GM19463 (cell line): ENCODE measurements around the gene CYP2W1.

ENCODE experiments used
- ATAC-seq: cut with Tn5 transposase; IDR thresholded peaks from one replicate; pipeline ENCODE4 v1.9.1; 2021; ENCODE audit warnings: mild to moderate bottlenecking, moderate library complexity; ENCODE audit not compliant: unreplicated experiment

CYP2W1 gene

DNA sequence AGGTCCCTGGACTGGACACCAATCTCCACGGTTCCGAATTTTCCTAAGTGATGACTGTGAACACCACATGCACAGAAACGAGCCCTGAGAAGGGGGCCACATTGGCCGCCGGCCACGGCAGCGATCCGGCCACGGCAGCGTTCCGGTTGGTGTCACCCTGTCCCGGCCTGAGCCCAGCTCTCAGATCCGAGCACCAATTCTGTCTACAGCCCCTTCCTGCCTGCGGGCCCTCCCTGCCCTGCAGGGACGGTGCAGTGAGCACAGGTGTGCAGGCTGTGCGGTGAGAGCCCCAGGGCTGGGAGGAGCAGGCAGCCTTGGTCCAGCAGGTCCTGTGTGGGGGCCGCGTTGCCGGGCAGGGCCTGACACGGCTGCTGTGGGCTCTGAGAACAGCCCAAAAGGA lies 31.7 kb downstream of the CYP2W1 start:
- no peak for ATAC-seq

DNA sequence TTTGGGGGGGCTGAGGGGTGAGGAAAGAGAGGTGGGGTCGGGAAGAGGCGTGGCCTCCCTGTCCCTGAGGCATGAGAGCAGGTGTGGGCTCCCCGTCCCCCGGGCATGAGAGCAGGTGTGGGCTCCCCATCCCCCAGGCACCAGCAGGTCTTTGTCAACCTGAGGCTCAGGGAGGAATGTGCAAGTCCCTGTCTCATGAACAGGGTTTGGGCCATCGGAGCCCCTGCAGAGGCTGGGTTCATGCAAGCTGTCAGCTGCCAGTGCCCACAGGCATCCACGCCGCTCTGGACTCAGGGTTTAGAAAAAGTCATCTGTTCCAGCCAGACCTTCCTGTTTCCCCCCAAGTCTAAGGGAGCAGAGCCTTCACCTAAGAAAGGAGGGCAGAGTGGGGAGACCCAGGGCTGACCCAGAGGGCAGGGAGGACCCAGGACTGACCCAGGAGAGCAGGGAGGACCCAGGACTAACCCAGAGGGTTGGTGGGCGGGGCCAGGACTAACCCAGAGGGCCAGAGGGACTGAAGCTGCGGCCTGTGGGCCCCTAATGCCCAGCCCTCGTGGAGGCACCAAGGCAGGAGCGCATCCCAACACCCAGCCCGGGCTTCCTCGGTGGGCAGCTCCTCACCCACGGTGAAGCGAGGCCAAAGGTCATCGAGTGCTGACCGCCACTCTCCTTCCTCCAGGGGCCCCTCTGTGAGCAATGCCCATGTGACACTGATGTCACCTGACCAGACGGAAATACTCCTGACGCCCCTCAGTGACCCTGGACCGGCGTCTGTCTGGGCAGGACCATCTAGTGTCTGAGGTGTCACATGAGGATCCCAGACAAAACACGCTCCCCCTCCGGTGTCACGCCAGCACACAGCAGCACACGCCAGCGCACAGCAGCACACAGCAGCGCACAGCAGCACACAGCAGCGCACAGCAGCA lies 32.5 kb downstream of the CYP2W1 start:
- no peak for ATAC-seq

DNA sequence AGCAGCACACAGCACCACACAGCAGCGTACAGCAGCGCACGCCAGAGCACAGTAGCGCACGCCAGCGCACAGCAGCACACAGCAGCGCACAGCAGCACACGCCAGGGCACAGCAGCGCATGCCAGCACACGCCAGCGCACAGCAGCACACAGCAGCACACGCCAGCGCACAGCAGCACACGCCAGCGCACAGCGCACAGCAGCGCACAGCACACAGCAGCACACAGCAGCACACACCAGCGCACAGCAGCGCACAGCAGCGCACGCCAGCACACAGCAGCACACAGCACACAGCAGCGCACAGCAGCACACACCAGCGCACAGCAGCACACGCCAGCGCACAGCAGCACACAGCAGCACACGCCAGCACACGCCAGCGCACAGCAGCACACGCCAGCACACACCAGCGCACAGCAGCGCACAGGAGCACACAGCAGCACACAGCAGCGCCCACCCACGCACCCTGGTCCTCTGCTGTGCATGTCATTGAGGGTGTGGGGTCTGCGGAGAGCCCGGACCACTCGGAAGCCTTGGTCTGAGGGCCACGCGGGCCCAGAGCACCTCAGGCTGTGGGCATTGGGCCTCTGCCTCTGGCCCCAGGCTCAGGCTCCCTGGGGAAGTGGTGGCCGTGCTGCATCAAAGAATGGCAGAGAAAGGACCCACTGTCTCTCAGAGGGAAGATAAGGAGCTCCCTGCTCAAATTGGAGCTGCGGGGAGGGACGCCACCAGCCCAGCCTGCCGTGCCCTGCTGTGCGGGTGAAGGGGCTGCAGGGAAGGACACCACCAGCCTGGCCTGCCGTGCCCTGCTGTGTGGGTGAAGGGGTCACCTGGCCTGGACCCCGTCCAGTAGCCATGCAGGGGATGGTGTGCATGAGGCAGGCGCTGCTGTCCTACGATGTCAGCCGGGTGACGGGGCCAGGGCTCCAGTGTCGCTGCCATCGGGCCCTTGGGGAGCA lies 33.9 kb downstream of the CYP2W1 start:
- no peak for ATAC-seq

DNA sequence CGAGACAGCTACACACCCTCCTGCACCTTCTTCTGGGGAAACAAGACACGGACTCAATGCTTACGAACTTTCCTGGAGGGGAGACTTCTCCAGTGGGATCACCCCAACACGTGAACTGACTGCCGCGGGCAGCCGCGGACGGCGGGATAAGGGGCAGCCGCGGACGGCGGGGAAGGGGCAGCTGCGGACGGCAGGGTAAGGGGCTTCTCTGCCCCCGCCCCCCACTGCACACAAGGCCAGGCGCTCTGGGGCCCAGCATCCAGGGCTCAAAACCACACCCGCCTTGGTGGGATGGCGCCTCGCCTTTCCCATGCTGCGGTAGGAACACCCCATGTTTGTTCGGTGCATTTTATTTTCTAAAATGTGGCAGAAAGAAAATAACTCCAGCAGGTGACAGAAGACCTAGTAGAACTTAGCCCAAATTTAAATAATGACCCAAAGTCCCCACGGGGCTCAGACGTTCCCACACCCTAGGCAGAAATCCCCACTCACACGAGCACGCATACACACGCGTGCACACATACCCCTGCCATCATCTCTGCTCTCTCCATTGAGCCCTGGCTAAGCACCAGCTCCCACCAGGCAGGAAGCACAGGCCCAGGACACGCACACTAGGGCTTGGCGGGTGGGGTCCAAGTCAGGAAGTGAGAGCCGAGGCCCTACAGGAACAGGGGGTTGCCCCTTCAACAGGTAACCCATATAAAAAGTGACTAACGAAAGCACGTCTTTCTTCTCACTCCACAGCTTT lies 34.8 kb downstream of the CYP2W1 start:
- ATAC-seq = no peak

DNA sequence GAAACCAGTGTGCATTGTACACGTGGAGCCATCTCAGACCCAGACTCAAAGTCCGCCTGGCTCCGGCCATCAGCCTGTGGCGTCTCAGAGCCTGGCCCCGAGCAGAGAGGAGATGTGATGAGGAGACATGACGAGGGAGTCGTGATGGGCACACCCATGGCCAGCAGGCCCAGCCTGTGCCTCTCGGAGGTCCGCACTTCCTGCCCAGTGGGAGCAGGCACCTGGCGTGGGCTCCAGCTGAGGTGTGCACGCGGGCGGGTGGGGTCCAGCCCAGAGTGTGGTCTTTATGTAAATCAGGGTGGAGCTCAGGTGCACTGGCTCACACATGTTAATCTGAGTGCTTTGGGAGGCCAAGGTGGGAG lies 35.3 kb downstream of the CYP2W1 start:
- no peak for ATAC-seq

DNA sequence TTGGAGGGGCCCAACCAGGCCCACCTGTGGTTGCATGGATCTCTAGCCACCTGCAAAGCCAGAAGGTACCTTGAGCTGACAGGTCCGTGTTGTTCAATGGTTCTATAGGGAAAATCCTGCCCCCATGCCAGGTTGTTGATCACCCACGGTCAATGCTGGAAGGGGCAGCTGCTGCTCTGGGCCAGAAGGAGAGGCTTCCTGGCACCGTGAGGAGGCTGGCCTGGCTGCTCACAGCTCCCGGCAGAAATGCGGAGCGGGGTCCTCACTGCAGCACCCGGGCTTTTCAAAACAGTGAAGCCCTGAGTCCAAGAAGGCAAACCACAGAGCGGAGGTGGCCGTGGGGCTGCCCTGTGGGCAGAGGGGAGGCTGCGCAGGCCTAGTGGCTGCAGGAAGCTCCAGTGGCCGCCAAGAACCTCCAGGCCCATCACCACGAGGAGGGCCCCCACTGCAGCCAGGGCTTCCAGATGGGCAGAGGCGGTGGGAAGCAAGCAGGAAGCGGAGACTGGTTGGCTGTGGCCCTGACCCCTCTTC lies 36.3 kb downstream of the CYP2W1 start:
- ATAC-seq = no peak

DNA sequence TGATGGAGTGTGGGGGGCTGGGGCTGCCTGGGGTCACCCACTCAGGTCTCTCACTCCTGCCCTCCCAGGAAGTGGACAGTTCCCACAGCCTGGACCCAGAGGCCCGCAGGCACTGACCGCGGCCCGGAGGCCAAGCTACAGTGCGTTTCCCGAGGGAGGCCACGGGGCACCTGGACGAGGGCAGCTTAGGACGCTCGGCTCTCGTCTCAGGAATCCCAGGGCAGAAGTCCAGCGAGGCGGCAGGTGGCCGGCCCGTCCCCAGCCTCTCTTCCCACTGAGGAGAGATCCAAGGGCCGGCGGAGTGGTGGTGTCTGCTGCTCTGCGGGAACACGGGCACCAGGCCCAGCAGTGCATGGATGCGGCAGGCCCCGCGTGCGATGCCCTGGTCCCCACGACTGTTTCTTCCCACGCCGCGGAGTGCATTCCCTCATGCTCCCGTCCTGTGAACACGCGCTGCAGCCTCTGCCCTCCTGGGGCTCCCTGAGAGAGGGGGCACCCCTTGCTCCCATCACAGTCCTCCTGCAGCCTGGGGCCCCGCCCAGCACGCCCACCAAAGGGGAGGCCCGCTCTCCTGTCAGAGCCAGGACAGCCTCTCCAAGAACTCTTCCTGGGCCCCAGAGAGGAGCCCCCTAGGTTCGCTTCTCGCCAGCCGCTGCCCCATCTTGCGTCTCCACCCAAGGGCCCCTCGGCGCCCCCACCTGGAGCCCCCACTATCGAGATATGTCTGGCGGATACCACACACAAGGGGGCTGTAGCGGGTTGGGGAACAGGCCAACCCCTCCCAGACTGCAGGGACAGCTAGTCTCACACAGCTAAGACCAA lies 37.0 kb downstream of the CYP2W1 start:
- no peak for ATAC-seq

DNA sequence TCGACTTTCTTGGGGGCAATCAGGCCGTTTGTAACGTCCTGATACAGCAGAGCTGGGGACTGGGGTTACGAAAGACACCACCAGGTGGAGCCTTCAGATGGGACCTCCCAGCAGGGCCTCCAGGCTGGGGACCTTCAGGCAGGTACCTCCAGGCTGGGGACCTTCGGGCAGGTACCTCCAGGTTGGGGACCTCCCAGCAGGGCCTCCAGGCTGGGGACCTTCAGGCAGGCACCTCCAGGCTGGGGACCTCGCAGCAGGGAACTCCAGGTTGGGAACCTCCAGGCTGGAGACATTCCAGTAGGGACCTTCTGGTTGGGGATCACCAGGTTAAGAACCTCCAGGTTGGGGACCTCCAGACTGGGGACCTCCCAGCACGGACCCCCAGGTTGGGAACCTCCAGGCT lies 37.9 kb downstream of the CYP2W1 start:
- ATAC-seq = no peak

DNA sequence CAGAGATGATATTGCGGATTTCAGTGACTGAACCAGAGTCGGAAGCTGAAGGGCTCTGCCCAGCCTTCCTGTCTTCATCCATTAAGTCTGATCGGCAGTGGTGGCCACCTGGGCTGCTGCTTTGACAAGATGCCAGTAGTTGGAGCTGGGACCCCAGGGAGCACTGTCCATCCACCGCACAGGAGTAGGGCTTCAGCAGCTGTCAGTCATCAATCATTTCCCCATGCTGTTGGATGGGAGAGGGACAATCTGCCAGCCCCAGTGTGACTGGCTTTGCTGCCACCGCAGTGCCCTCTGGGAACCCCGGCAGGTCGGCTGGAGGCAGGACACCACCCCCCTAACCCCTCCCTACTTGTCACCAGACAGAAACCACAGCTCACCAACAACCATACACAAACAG lies 38.4 kb downstream of the CYP2W1 start:
- no peak for ATAC-seq

DNA sequence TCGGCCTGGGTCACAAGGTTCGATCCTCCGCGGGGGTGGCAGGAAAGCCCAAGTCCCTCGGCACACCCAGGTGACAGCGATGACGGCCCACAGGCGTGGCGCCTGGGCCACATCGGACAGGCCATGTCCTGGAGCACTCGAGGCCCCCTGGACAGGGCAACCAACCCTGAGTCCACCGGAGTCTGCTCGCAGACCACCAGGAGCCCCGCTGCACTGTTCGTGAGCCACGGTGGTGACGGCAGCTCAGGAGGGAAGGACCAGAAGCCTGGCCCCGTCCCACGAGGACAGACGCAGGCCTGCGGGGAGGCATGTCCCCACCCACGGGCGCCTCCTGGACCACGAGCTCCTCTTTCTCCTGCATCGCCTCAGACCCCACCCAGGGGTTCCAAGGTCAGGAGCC lies 39.0 kb downstream of the CYP2W1 start:
- no peak for ATAC-seq

DNA sequence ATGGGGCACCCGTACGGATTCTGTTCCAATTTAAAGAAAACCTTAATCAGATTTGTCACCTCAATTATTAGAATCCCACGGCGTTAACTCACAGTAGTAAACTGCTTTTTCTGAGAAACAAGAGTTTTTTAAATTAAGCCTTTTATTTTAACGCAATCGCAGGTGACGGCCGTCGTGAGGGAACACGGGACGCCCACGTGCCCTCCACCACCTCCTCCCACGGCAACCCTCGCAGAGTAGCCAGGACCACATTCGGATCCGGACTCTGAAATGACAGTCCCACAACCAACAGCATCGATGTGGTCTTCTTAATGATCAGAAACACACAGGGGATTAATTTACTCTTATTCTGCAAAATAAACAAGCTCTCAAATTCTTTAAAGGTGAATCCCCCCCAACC lies 39.4 kb downstream of the CYP2W1 start:
- ATAC-seq = no peak

DNA sequence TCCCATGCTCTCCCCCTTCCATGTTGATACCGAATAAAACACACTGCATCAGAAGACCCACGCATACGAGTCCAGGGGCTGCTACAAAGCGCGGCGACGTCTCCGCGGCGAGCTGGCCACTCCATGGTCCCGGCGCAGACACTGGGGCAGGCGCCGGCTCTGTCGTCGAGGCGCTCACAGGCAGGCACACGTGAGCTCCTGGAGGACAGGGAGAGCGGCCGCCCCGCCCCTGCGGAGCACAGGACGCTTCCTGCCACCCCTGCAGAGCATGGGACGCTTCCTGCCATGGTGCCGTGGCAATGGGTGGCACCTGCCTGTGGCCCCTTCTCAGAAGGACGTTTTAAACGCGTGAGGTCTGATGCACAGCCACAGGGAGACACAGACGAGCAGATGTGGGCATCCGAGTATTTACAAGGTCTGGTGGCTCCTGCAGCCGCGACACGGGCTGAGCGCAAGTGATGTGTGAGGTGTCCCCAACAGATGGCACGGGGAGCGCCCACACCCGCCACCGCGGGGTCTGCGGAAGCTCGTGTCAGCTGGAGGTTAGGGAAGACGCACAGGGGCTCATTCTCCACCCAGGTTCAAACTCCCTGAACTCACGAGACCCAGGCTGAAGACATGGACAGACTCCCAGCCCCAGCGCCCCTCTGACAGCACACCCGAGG lies 40.0 kb downstream of the CYP2W1 start:
- ATAC-seq = no peak

DNA sequence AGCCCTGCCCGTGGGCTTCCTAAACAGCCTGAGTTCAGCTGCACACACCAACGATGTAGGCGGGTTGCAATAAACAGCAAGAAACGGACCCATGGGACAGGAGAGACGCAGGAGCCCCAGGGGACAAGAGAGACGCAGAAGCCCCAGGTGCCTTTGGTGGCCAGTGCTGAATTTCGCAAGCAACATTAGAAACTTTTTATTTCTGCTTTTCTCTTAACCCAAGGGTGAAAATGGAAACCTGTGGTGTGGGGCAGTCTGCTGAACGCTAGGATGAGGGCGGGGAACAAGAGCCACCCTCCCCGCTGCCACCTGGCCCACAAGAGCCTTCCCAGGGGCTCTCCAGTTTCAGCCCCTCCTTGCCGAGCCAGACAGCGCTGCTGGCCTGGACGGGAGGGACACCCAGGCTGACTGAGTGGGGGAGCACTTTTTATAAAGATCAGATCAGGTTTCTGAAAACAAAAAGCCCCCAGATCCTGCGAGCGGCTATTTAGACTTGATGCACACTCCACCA lies 41.4 kb downstream of the CYP2W1 start:
- ATAC-seq = peak; percentile 56

DNA sequence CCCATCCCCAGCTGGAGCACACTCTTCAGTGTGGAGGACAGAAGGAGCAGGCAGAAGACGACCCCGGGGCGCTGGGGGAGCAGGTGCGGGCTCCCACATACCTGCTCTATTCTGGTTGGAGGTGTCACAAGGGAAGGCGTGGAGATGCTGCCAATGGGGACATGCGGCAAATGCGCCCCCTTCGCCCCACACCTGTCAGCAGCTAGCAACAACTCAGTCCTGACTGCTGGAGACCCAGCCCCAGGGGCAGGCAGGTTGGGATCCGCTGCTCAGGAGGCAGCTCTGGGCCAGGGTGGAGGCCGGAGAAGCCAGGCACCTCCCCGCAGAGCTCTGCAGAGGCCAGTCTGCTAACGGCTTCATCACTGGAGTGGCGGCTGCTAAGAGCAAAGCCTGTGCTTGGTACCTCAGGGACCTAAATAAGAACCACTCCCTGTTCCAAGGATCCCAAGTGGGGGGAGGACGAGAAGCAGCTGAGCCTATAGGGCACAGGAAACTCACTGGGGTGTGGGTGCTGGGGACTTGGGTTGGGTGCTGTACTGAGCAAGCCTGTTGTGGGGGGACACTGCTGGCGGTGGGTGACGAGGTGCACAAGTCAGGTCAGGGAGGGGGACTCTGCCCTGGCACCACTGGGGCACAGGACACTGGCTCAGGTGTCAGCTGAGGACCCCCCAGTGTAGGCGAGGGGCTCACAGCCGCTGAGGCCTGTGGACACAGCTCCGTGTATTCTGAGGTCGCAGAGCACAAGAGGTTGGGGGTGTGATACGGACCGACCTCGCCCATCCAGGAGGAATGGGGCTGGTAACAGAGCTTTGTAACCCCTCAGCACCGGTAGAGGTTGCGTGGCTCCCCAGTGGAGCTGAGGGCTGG lies 42.1 kb downstream of the CYP2W1 start:
- no peak for ATAC-seq

DNA sequence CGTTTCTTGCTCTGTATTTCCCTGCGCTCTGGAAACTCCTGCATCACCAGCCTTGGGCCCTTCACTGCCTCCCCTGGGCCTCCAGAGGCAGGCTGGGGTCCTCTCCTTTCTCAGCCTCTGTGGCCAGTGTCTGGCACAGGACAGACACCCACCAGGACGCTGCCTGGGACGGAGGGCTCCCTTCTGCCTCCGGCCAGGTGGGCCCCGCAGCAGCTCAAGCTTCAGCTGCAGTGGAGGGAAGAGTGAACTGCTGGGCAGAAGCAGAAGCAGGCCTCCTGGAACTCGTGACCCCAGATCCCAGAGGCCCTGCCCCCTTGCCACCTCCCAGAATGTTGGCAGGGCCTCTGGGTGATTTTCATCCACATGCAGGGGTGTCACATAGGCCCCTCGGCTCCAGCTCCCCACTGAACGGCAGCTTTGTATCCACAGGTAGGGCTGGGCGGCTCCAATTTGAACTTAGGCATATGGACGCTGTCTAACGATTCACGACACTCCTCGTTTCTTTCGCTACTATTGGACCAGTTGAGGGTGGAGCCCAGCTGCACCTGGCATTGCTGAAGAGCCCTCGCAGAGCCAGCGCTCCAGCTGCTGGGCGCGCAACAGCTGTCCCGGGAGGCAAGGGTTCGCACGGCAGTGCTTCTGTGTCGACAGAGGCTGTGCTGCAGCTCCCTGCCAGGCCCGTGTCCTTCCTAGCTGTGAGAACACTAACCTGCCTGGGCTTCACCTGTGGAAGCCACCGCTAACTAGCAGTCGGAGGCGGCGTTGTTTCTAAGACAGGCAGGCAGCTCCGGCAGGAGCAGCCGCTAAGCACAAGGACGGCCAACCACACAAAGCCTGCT lies 43.0 kb downstream of the CYP2W1 start:
- ATAC-seq = no peak

DNA sequence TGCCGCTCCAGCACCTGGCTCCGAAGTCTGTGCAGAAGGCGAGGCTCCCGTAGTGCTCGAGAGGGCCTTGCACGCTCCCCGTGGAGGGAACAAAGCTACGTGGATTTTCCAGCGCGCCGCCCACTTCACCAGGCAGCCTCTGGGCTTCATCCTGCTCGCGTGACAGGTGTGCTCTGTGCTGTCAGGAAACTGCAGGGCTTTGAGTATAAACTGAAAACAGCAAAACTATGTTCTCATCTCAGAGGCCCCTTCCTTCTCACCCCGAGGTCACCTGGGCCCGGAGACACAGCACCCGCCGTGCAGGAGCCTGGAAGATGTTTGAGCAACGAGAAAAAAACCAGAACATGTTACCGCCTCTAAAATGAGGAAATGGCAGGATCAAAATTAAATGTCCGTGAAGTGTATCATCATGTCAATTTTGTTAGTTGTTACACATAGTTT lies 43.8 kb downstream of the CYP2W1 start:
- no peak for ATAC-seq
